Skin epidermis (tissue), 12 donors: ENCODE data around the gene HCN2.

Experiments
- H3K27ac ChIP-seq, 21 experiments: fragments of 200-600 bp; sonication (generic) in 11 of 21; one replicate each; pipeline ENCODE4 v1.5.0; 2020; ENCODE audit warnings: mild to moderate bottlenecking in 3 of 21, inconsistent platforms in 2 of 21, moderate library complexity in 2 of 21
- H3K4me3 ChIP-seq, 7 experiments: fragments of 200-600 bp; sonication (generic) in 2 of 7; one replicate each; pipeline ENCODE4 v1.5.0; 2020; ENCODE audit warnings: inconsistent platforms in 2 of 7, mild to moderate bottlenecking in 2 of 7, moderate library complexity in 1 of 7

Gene HCN2

DNA sequence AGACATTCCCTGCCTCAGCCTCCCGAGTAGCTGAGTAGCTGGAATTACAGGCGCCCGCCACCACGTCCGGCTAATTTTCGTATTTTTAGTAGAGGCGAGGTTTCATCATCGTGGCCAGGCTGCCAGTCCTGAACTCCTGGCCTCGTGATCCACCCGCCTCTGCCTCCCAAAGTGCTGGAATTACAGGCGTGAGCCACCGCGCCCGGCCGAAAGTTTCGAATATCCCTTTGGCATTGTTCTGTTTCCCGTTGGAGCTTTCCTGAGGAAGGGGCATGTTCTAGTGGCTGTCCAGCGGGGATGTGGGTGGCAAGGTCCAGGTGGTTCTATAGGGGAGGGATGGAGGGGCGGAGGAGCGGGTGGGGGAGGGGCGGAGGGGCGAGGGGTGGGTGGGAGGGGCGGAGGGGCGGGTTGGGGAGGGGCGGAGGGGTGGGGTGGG is 19.4 kb upstream of the HCN2 start:
- H3K27ac ChIP-seq = no peak overlapping the region
- no peak overlapping the region for H3K4me3 ChIP-seq

DNA sequence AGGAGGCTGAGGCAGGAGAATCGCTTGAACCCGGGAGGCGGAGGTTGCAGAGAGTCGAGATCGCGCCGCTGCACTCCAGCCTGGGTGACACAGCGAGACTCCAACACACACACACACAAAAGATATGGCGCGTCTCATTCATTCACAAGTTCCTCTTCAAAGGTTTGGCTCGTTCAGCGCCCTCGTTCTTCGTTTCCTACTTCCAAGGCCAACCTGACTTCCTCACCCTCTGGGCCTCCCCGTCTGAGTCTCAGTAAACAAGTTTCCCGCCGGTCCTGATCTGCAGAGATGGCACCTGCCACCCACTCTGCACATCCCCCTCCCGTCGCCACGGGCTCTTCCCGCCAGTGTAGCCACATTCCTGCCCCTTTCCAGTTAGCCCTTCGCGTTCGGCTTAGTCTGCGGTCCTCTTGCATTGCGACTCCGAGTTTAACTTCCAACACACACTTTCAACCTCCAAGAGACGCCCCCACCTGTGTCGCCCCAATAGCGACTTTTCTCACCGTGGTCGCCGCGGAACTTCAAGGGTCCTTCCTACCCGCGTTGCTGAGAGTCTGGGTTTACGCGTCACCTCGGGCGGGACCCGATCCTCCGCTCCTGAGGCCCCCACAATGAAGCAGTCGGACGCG is 18.6 kb upstream of the HCN2 start:
- Histone ChIP-seq H3K27ac (peak overlapping the region in 20 of 21 experiments; percentile 48 to 98 (median 84)), H3K4me3 (peak overlapping the region; percentile 11 to 99 (median 94))

DNA sequence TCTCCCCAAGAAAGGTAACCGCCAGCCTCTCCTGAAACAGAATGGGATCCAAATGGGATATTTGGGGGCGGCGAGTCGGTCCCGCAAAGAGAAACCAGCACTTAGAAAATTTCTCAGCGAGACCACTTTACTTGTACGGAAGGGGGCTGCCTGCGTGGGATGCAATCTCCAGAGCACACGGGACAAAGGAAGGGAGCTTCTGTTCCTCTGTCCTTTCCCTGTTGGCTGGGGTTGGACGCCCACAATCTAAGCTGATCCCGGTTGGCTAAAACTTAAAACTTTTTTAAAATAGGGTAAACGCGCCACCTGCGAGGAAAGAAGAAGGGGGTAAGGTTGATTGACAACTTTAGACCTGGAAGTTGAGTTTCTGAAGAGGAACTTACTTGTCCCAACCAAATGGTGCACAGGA is 18.1 kb upstream of the HCN2 start:
- Histone ChIP-seq H3K4me3 (peak overlapping the region; percentile 11 to 99 (median 94)), H3K27ac (peak overlapping the region in 20 of 21 experiments; percentile 48 to 98 (median 84))

DNA sequence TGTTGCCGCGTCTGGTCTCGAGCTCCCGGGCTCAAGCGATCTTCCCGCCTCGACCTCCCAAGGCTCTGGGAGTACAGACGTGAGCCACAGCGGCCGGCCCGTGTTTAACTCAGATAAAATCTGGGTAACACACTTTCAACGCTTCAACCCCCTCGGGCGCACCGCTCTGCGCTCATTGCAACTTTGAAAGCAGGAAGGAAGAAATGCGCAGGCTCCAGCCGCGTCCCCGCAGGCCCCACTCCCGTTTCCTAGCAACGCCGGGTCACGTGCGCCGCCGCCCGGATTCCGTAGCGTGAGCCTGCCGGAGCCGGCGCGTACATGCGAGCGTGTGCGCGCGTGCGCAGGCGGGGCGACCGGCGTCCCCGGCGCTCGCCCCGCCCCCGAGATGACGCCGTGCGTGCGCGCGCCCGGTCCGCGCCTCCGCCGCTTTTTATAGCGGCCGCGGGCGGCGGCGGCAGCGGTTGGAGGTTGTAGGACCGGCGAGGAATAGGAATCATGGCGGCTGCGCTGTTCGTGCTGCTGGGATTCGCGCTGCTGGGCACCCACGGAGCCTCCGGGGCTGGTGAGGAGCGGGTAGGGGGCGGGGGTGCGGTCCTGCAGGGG is 17.4 kb upstream of the HCN2 start, which contains the start of gene BSG:
BSG (plus strand) TSS at position 457 of the 603 bp plus-strand sequence; CDS start at position 496, 39 bp downstream.
- H3K27ac ChIP-seq = peak within 1 kb of the TSS; percentile 75 to 99 (median 95)
- H3K4me3 ChIP-seq = peak within 1 kb of the TSS; percentile 62 to 99 (median 94)

DNA sequence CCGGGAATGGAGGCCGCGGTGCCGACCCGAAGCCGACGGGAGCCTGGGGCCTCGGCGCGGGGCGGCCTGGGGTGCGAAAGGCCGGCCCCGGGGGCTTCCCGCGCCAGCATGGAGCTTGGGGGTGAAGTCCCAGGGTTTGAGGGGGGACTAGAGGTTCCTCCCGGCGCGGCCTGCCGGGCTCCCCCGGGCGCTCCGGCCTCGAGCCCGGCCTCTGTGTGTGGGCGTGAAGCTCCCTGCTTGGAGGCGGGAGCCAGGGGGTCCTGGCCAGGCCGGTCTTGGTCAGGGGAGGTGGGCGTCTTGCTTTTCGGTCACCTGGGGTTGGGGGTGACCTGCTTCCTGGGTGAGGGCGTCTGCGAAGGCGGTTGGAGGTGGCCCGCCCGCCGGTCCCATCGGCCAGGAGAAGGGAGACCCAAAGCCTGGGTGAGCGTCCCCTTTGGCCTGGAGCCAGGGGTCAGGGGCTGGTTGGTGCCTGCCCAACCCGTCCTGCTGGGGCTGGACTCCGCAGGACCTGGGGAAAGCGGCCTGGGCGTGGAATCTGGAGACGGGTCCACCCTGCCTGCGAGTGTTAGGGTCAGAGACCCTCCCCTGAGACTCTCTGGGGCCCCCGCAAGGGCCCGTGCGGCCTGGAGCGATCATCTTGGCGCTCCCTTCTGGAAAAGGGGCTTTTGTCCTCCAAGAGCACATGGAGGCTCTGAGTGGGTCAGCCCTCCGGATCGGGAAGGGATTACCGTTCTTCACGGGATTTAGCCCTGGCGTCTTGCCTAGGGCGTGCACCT is 16.8 kb upstream of the HCN2 start:
- Histone ChIP-seq H3K4me3 (peak overlapping the region; percentile 62 to 99 (median 94)), H3K27ac (peak overlapping the region; percentile 75 to 99 (median 95))

DNA sequence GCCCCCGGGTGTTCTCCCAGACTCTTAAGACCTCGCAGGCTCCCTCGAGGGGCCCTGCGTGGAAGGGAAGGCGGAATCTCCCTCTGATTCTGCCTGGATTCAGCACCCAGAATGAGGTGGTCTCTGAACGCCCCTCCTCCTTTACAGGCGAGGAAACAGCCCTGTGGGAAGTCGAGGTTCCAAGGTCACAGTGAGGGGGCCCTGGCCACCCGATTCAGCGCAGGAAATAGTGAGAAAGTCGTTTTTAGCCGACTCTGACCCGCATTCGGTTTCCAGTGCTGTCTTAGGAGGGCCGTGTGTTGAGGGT is 16.2 kb upstream of the HCN2 start:
- H3K27ac ChIP-seq = peak overlapping the region in 18 of 21 experiments; percentile 75 to 99 (median 96)
- H3K4me3 ChIP-seq = peak overlapping the region; percentile 62 to 99 (median 94)

DNA sequence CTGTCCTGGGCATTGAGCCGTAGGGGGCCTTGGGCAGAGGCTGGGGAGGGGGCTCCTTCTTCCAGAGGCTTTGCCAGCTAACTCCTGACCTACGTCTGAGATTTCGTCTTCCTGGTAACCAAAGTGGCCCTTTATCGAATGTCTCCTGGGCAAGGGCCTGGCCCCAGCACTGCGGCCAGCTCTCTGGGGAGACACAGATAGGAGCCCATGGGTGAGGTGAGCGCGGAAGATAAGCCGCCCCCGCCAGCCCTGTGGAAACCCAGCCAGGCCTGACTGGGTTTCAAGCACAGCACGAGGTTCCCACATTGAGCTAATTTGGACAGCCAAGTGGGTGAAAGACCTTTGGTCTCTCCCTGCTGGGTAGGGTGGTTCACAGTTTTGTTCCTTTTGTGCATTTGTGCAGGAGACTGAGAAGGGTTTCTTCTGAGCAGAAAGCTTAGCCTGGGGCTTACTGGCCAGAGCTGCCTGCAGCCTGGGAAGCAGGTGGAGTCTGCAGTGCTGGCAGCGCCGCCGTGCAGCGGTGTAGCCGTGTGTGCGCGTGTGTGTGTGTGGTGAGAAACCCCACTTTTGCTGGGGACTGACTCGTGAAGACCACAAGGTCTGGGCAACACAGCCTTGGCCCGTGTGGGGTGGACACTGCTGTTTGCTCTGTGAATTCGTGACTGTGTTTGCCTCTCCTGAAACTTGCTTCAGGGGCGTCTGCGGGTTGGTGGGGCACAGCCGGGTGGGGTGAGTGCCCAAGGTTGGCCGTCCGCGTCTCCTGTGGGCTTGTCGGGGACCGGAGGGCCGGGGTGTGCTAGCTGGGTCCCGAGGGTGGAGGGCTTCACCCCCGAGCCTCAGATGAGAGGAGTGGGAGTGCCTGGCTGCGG is 14.8 kb upstream of the HCN2 start:
- peak overlapping the region in 5 of 7 experiments; percentile 0 to 62 (median 13) for H3K4me3 ChIP-seq

DNA sequence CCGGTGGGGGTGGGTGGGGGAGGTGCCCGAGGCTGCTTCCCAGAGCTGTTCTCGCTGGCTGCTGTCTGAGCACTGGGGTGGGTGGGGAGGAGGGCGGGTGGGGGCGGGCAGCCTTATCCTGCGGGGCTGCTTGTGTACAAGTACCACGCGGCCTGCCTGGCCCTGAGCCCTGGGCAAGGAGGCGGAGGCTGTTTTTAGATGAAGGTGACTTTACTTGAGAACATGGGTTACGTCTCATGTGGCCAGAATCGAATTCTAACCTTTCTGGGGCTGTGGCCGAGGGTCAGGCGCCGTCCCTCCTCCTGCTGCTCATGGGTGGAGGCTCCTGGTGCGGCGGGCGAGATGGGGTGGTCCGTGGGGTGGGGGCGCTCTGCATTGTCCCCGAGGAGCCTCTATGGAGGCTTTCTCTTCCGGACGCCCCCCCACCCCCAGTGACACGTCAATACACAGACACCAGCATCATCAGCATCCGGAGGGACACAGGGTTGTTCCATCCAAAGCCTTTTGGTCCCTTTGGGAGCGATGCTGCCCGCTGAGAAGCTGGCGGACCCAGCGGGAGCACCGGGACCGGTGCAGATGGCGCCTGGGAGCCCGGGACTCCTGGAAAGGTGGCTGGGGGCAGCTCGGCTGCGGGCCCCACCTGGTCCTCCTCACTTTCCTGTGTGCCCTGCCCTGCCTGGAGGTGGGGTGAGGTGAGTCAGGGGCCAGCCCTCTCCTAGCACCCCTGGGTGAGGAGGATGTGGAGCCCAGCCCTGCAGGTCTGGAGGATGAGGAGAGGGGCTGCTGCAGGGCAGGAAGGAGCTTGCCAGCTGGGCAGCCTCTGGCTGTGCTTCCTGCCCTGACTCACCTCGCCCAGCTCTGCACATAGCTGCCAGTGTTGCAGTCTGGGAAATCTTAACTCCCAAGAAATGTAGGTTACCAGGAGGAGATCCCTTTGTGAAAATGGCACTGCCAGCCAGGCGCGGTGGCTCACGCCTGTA is 13.9 kb upstream of the HCN2 start:
- Histone ChIP-seq H3K4me3 (peak overlapping the region in 5 of 7 experiments; percentile 0 to 18 (median 6)), H3K27ac (peak overlapping the region in 10 of 21 experiments; percentile 3 to 51 (median 22))

More for the DNA sequence above, 14.8 kb upstream of the HCN2 start:
- H3K27ac ChIP-seq = peak overlapping the region in 8 of 21 experiments; percentile 1 to 43 (median 30)

DNA sequence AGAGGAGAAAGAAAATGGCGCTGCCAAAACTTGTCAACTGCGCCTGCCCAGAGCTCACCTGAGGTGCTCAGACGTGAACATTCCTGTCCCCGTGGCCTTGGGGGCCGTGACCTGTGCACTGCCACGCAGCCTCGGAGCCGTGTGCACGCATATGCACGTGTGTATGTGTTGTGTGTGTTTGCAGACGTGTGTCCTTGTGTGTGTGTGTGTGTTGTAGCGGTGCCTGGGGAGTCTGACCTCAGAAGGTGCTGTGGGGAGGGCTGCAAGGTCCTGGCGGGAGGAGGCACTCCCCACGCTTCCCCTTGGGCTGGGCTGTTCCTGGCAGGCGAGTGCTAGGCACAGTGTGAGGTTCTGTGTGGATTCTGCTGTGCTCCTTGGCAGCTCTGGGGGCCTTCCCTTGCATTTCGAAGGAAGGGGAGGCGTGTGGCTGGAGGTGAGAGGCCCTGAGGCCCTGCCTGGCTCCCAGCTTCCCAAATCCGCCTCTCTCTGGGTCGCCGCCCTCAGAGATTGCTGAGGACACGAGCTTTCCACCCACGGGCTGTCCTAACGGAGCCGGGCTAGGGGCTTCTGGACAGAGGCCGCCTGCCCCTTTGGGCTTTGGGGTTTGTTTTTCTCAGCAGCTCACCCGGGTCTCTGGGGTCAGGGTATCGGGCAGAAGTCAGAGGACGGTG is 12.8 kb upstream of the HCN2 start:
- Histone ChIP-seq H3K27ac (no peak overlapping the region), H3K4me3 (no peak overlapping the region)

DNA sequence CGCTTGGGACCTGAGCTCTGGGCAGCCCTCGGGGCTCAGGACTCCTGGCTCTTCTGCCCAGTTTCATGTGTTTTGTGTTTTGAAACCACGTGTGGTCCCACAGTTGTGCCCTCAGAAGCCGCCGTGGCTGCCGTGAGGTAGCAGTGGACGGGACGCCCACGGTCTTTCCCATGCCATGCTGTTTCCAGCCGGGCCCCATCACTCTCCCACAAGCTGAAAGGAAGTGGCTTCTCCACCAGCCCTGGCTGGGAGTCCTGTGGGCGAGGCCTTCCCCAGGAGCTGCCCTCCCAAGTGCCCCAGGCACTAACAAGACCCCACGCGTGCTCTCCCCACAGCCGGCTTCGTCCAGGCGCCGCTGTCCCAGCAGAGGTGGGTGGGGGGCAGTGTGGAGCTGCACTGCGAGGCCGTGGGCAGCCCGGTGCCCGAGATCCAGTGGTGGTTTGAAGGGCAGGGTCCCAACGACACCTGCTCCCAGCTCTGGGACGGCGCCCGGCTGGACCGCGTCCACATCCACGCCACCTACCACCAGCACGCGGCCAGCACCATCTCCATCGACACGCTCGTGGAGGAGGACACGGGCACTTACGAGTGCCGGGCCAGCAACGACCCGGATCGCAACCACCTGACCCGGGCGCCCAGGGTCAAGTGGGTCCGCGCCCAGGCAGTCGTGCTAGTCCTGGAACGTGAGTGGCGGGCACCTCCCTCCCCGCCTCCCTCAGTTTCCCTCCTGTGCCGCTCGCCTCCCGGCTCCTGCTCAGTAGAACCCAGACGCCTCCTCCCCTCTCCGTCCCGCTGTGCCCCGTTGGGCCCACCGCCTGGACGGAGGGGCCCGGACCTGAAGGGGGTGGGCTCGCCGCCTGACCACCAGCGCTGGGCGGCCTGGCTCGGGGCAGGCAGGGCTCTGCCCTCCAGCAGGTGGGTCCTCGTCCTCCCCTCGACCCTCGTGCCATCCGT is 12.0 kb upstream of the HCN2 start:
- Histone ChIP-seq H3K27ac (no peak overlapping the region), H3K4me3 (no peak overlapping the region)

DNA sequence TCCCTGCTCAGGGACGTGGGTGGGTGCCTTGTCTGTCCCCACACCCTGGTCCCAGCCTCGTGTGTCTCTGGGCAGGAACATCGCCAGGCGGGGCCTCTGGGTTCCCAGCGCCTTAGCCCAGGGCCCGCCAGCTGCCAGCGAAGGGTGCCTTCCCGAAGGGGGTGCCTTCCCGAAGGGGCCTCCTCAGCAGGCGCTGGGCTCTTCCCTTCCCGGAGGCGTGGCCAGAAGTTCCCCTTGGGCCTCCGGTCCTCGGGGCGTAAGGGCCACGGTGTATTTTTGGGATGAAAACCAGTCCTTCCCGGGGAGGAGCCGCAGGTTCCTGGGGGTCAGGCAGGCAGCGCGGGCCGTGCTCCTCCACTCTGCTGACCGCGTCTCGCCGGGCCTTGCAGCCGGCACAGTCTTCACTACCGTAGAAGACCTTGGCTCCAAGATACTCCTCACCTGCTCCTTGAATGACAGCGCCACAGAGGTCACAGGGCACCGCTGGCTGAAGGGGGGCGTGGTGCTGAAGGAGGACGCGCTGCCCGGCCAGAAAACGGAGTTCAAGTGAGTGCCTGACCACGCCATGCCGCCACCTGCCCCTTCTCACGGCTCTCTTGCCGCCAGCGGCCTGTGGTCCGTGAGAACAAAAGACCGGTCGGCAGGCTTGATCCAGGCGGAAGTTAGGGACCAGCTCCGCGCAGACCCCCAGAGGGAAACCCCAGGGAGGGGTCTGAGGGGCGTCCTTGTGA is 10.4 kb upstream of the HCN2 start:
- Histone ChIP-seq H3K27ac (no peak overlapping the region), H3K4me3 (no peak overlapping the region)

DNA sequence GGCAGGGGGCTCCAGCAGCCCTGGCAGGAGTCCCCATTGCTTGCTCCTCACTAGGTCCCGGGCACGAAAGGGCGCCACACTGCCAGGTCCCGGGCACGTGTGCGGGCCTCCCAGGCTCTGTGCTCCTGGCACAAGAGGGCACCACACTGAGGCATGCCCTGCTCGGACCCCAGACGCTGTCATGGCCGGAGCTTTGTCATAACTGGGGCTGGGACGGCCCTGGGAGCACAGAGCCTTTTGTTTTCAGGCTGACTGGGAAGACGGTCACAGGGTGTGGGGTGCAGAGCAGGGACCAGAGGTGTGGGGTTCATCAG is 9.9 kb upstream of the HCN2 start:
- Histone ChIP-seq H3K4me3 (no peak overlapping the region), H3K27ac (no peak overlapping the region)

DNA sequence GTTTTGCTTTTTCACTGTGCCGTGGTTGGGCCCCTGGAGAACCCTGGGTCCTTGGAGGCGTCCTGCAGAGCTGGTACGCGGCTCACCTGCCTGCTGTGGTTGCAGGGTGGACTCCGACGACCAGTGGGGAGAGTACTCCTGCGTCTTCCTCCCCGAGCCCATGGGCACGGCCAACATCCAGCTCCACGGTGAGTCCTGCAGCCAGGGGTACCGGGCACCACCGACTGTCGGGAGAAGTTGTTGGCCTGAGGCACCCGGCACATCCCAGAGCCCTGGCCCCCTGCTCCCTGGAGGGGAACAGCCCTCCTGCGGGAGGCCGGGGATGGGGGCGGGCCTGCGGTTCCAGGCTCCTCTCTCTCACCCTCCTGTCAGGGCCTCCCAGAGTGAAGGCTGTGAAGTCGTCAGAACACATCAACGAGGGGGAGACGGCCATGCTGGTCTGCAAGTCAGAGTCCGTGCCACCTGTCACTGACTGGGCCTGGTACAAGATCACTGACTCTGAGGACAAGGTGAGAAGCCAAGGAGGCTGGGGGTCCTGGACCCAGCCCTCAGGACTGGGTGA is 9.3 kb upstream of the HCN2 start:
- Histone ChIP-seq H3K4me3 (no peak overlapping the region), H3K27ac (no peak overlapping the region)

DNA sequence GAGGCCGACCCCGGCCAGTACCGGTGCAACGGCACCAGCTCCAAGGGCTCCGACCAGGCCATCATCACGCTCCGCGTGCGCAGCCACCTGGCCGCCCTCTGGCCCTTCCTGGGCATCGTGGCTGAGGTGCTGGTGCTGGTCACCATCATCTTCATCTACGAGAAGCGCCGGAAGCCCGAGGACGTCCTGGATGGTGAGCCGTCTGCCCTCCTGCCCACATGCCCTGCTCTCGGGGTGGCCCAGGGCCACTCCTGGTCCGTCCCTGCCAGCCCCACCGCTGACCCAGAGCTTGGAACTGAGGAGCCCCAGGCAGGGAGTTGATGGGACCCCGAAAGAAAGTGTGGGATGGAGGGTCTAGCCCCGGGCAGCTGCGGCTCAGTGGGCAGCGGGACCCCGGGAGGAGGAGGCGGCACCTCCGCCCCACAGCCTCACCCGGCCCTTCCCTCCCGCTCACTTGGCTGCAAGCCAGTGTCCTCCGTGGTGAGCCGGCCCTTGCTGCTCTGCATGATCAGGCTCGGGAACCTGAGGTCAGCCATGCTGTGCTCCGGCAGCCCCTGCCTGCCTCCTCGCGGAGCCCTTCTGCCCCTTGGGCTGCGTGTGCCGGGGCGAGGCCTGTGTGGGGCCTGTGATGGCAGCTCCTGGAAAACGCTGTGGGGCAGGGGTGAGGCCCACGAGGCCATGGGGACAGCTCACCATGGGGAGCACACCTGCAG is 8.1 kb upstream of the HCN2 start:
- Histone ChIP-seq H3K27ac (no peak overlapping the region), H3K4me3 (no peak overlapping the region)

DNA sequence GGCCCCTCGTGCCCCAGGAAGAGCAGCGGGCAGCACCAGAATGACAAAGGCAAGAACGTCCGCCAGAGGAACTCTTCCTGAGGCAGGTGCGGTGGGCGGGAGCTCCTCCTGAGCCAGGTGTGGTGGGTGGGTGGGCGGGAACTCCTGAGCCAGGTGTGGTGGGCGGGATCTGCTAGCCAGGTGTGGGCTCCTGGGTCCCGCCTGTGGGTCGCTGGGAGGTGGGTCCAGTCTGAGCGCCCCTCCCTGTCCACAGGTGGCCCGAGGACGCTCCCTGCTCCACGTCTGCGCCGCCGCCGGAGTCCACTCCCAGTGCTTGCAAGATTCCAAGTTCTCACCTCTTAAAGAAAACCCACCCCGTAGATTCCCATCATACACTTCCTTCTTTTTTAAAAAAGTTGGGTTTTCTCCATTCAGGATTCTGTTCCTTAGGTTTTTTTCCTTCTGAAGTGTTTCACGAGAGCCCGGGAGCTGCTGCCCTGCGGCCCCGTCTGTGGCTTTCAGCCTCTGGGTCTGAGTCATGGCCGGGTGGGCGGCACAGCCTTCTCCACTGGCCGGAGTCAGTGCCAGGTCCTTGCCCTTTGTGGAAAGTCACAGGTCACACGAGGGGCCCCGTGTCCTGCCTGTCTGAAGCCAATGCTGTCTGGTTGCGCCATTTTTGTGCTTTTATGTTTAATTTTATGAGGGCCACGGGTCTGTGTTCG is 7.0 kb upstream of the HCN2 start:
- H3K27ac ChIP-seq = no peak overlapping the region
- H3K4me3 ChIP-seq = no peak overlapping the region
